AG04450 (cell line): Measurements from ENCODE around the gene MT1A. TPM values are rescaled to one million over a fixed set of nuclear protein-coding genes. Genes with fewer than 3 reads are reported as not detected.

Experiments
- CTCF ChIA-PET: fragments of 300-600, 350-600 bp; formaldehyde crosslinking; extraction: SDS; loops from one replicate; lab custom pipeline; 2022; ENCODE audit warnings: antibody characterized with exemption, inconsistent platforms; lab: Charles Lee
- POLR2A ChIA-PET: fragments of 350-600 bp; formaldehyde crosslinking; extraction: SDS; loops from one replicate; lab custom pipeline; 2021; ENCODE audit warnings: antibody characterized with exemption, inconsistent platforms; lab: Yijun Ruan, JAX
- DNase-seq: peaks from one replicate; pipeline ENCODE4 v3.0.0-alpha.2; 2011; ENCODE audit warnings: low read depth, low spot score
- H3K27ac ChIP-seq: one replicate; pipeline ENCODE4 v1.5.1; 2012; ENCODE audit warnings: low read depth, low read length, control low read depth
- H3K27me3 ChIP-seq: one replicate; pipeline ENCODE4 v1.6.0; 2012; ENCODE audit warnings: low read length; ENCODE audit not compliant: control insufficient read depth, insufficient read depth
- H3K4me3 ChIP-seq: 2 replicates; pipeline ENCODE4 v1.5.1; 2011; ENCODE audit warnings: mild to moderate bottlenecking, low read depth, low read length, control low read depth
- H3K9me3 ChIP-seq: 2 replicates; pipeline ENCODE4 v1.5.1; 2012; ENCODE audit warnings: low read length; ENCODE audit not compliant: control insufficient read depth, insufficient read depth
- polyA plus RNA-seq: library from polyadenylated mRNA; depleted of rRNA; stranded (reverse); fragments of >200 nt; gene quantifications from 2 replicates; pipeline ENCODE4 v1.2.3, GENCODE V29; 2011
- TF ChIP-seq, protein P1 (sequence below): IDR thresholded peaks from 2 replicates; pipeline ENCODE4 v1.5.1; 2011; ENCODE audit warnings: low read depth, low read length, control low read depth, inconsistent platforms

The MT1A gene
- polyA plus RNA-seq, 1 experiment, result 0.66 TPM

GRCh38 chr16:56623637-56624036 lies 14.8 kb upstream of the MT1A start:
- Histone ChIP-seq H3K9me3 (no peaks in the 10 kb centered on the region), H3K4me3 (no peak overlapping the region), H3K27ac (no peak overlapping the region), H3K27me3 (no peaks in the 10 kb centered on the region)
- TF ChIP-seq, protein P1, sequence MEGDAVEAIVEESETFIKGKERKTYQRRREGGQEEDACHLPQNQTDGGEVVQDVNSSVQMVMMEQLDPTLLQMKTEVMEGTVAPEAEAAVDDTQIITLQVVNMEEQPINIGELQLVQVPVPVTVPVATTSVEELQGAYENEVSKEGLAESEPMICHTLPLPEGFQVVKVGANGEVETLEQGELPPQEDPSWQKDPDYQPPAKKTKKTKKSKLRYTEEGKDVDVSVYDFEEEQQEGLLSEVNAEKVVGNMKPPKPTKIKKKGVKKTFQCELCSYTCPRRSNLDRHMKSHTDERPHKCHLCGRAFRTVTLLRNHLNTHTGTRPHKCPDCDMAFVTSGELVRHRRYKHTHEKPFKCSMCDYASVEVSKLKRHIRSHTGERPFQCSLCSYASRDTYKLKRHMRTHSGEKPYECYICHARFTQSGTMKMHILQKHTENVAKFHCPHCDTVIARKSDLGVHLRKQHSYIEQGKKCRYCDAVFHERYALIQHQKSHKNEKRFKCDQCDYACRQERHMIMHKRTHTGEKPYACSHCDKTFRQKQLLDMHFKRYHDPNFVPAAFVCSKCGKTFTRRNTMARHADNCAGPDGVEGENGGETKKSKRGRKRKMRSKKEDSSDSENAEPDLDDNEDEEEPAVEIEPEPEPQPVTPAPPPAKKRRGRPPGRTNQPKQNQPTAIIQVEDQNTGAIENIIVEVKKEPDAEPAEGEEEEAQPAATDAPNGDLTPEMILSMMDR, result no peak
- no peak for DNase-seq
- ChIA-PET CTCF (interaction anchor here (0.6 kb wide), 1 partner anchor 59 kb away, joined by 3 read pairs; no protein-coding TSS in a partner anchor), POLR2A (interaction anchor here (4.8 kb wide), 1 partner anchor 14 kb away, joined by 201 read pairs; the partner anchor contains the start of gene MT2A)

DNA sequence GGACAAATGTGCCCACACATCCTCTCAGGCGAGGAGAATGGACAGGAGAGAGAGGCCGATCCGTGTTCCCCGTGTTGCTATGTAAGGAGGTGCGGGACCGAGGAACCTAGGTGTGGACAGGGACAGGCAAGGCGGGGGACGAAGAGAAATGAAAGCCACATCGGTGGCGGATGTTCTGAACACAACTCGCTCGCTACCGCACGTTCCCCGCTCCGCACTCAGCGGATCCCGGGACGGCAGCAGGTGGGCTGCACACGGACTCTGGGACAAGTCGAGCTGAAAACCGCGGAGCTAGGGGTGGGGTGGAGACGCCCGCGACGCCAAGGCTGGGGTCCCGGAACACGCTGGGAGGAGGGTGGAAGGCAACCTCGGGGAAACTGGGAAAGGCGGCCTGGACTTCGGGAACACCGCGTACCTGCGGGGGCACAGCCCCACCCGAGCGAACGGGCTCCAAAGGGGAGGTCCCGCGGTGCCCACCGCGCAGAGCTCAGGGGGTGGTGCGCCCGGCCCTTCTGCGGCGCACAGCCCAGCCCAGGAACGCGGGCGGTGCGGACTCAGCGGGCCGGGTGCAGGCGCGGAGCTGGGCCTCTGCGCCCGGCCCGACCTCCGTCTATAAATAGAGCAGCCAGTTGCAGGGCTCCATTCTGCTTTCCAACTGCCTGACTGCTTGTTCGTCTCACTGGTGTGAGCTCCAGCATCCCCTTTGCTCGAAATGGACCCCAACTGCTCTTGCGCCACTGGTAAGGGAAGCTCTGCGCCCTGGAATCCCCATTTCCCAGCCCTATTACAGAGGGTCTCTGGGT lies 13.1 kb upstream of the MT1A start, which contains the start of gene MT1E:
Gene MT1E, plus strand, starts transcription at position 642 of the 803 bp plus-strand sequence. Its CDS starts 71 bp downstream, at position 713.
- DNase-seq, result no peak
- CTCF ChIA-PET, result interaction anchor here (0.6 to 1.4 kb wide), 4 partner anchors 17 to 111 kb away, joined by 3 to 7 read pairs (median 4); partner anchors contain the start of gene MT2A
- Histone ChIP-seq H3K9me3 (no peaks in the 10 kb centered on the region), H3K27me3 (no peaks in the 10 kb centered on the region), H3K4me3 (peak within 1 kb of the TSS; percentile 73), H3K27ac (peak within 1 kb of the TSS; percentile 78)
- POLR2A ChIA-PET, result interaction anchor here (0.6 to 4.8 kb wide), 22 partner anchors 9 to 174 kb away, joined by 3 to 201 read pairs (median 4); partner anchors contain the start of genes MT1F, MT1G, MT1X and MT2A
- TF ChIP-seq, protein P1, result no peak

DNA sequence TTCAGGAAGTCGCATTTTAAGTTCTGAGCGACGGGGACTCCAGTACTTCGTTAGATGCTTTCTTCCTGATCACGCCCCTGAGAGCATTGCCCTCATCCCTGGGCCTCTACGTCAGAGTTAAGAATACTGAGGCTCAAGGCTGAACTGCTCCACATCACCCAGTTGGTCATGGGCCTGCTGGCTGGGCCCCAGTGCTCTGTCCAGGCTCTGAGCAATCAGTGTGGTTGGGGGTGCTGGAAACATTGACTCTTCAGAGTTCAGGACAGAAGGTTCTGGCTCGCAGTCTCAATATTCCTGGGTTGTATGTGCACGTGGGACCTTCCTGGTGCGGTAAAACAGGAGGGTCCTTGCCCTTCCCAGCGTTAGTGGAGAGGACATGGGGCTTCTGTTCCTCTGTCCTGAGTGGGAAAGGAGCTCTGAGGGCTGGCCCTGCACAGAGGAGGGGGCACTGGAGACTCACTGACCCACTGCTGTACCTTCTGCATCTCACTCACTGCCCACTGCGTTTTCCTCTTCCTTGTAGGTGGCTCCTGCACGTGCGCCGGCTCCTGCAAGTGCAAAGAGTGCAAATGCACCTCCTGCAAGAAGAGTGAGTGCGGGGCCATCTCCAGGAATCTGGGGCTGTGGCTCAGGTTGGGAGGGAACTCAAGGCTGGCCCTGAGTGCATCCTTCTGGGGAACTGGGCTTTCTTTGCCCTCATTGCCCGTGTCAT lies 12.4 kb upstream of the MT1A start:
- Histone ChIP-seq H3K27me3 (peaks cover under 1% of the 10 kb centered on the region), H3K9me3 (no peaks in the 10 kb centered on the region), H3K27ac (peak overlapping the region; percentile 78), H3K4me3 (peak overlapping the region; percentile 73)
- POLR2A ChIA-PET, result interaction anchor here (0.6 to 4.8 kb wide), 21 partner anchors 9 to 304 kb away, joined by 3 to 201 read pairs (median 4); partner anchors contain the start of genes MT1F, MT1G, MT1X and MT2A
- TF ChIP-seq, protein P1, result no peak
- CTCF ChIA-PET, result interaction anchor here (0.6 to 1.2 kb wide), 3 partner anchors 75 to 112 kb away, joined by 3 to 7 read pairs (median 3); no protein-coding TSS in a partner anchor
- no peak for DNase-seq

- Histone ChIP-seq H3K27ac (peak overlapping the region; percentile 47), H3K27me3 (peaks cover 2% of the 10 kb centered on the region), H3K9me3 (no peaks in the 10 kb centered on the region), H3K4me3 (peak overlapping the region; percentile 73)
- POLR2A ChIA-PET, result interaction anchor here (0.7 to 4.8 kb wide), 6 partner anchors 10 to 304 kb away, joined by 3 to 201 read pairs (median 14); partner anchors contain the start of genes MT1X and MT2A
- CTCF ChIA-PET, result interaction anchor here (1.1 to 1.2 kb wide), 2 partner anchors 74 to 113 kb away, joined by 3 to 7 read pairs; no protein-coding TSS in a partner anchor
- no peak for DNase-seq
- TF ChIP-seq, protein P1, result no peak
Measured at GRCh38 chr16:56626685-56627084, 11.8 kb upstream of the MT1A start.
